H1 (cell line): ENCODE data around the gene SFRP5. TPM values are rescaled to one million over a fixed set of nuclear protein-coding genes. Genes with fewer than 3 reads are reported as not detected.

Experiments
- ATF2 ChIP-seq: IDR thresholded peaks from 2 replicates; pipeline ENCODE4 v1.6.1; 2012; ENCODE audit warnings: low read length, inconsistent platforms
- GABPA ChIP-seq: IDR thresholded peaks from 2 replicates; pipeline ENCODE4 v1.6.1; 2011; ENCODE audit warnings: mild to moderate bottlenecking, low read length, moderate library complexity, borderline replicate concordance; ENCODE audit not compliant: insufficient read depth
- HDAC2 ChIP-seq, 2 experiments: fragments of 300-600 bp in 1 of 2; sonication (generic) in 1 of 2; IDR thresholded peaks; 2 replicates each; pipeline ENCODE4 v1.6.1; 2011 to 2012; ENCODE audit warnings: low read depth in 2 of 2, low read length in 2 of 2, mild to moderate bottlenecking in 2 of 2, moderate library complexity in 2 of 2, borderline replicate concordance in 1 of 2, inconsistent platforms in 1 of 2
- KDM4A ChIP-seq: IDR thresholded peaks from one replicate; pipeline ENCODE4 v1.7.1; 2012; ENCODE audit warnings: low read depth, mild to moderate bottlenecking, moderate library complexity, low read length, inconsistent platforms; ENCODE audit not compliant: severe bottlenecking
- RAD21 ChIP-seq, 2 experiments: IDR thresholded peaks in 1 of 2; conservative IDR thresholded peaks in 1 of 2; 2 replicates each; pipeline ENCODE4 v1.6.1; 2011; ENCODE audit warnings: low read depth in 2 of 2, low read length in 2 of 2, improper control_type of control experiment in 1 of 2, inconsistent platforms in 1 of 2, mild to moderate bottlenecking in 1 of 2, moderate library complexity in 1 of 2
- polyA plus RNA-seq, 7 experiments: library from polyadenylated mRNA; depleted of rRNA in 3 of 7; stranded (reverse) in 5 of 7; unstranded in 2 of 7; fragments of >200 nt in 5 of 7; fragments of 200-250 nt in 2 of 7; gene quantifications; 1 replicate in 5 of 7; 2 replicates in 1 of 7; 4 replicates in 1 of 7; pipeline versions ENCODE4 v1.2.1 to v1.2.3, GENCODE V29; 2011 to 2013; ENCODE audit warnings: missing spikeins in 2 of 7, mixed read lengths in 2 of 7
- total RNA-seq: library from RNA; stranded (reverse); fragmentation: NEBNext Ultra II Directional; extraction: Animal tissue kit (Norgen Biotek cat#: 25700); gene quantifications from 2 replicates; pipeline ENCODE4 v1.2.1, GENCODE V29; 2021

The SFRP5 gene
- total and polyA plus RNA-seq, 2 of the 8 experiments (the other 6 are each of a cell fraction or from before 2014, with no cell fraction given): 3.9 to 5.9 TPM

GRCh38 chr10:97796651-97797050 is 24.9 kb upstream of the SFRP5 start (continued):
- TF ChIP-seq GABPA: no peak
- no peak for TF ChIP-seq RAD21 (IDR thresholded peaks at IDR 0.05 in 1 of 2, conservative IDR thresholded peaks at IDR 0.05 in 1 of 2; ENCODE audit: low read depth in 2 of 2, low read length in 2 of 2)
- TF ChIP-seq HDAC2 (IDR thresholded peaks at IDR 0.05; ENCODE audit: borderline replicate concordance in 1 of 2, low read depth in 2 of 2, low read length in 2 of 2): no peak
- no peak for TF ChIP-seq ATF2
- no peak for TF ChIP-seq KDM4A
